Hematopoietic multipotent progenitor cell (in vitro differentiated cells): ENCODE results near the gene EXPH5. TPM values are rescaled to one million over a fixed set of nuclear protein-coding genes. Genes with fewer than 3 reads are reported as not detected.
"Not testable (repeated sequence)": the region's sequence is repeated elsewhere in the genome, so short reads cannot be mapped to it uniquely, and the experiment has no call there.

Experiments used
- DNase-seq, 3 donors: peaks; one replicate each; pipeline ENCODE4 v3.0.0-alpha.2; 2011 to 2015; ENCODE audit warnings: low read depth in 2 of 3, low spot score in 2 of 3
- total RNA-seq: library from RNA; depleted of rRNA; stranded (reverse); fragments of >200 nt; gene quantifications from one replicate; pipeline ENCODE4 v1.2.3, GENCODE V29; 2012

EXPH5 gene
- total RNA-seq, 1 donor = 1.6 TPM

DNA sequence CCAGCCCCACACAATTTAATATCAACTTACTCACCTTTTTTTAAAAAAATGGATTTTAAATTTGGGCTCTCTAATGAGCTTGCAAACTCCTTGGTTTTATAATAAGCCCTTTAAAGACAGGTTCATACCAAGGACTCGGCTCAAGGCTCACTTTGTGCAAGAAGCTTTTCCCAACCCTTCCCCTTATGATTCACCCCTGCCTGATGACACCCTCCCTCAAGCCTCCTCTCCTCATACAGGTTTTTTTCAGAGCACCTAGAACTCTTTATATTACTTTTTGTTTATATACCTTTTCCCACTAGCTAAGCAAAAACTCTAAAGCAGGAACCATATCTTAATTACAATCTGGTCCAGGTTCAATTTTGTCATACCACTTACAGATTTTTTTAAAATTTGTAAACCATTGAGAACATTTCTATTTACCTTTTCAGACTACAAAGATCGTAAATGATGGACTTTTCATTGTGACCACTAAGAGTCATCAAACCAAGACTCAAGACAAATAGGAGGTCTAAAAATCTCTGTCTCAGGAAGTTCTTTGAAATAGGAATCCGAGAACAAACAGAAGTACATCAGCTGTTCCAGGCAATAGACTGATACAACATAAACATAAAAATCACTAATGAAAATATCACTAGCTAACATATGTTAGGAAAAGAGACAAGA is 13.1 kb upstream of the EXPH5 start:
- no peak for DNase-seq

DNA sequence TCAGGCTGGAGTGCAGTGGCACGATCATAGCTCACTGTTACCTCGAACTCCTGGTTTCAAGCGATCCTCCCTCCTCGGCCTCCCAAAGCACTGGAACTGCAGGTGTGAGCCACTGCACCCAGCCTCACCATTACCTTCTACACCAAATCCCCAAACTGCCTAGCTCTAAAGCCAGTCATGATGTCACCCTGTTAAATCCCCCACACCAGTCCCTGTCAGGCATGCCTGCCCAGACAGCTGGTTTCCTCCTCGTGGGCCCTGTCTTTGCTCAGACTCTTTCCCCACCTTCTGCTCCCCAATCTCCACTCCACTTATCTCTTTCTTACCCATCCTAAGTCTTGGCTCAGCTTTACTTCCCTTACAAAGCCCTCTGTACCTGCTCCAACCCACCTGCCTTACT is 12.5 kb upstream of the EXPH5 start:
- DNase-seq = no peak

DNA sequence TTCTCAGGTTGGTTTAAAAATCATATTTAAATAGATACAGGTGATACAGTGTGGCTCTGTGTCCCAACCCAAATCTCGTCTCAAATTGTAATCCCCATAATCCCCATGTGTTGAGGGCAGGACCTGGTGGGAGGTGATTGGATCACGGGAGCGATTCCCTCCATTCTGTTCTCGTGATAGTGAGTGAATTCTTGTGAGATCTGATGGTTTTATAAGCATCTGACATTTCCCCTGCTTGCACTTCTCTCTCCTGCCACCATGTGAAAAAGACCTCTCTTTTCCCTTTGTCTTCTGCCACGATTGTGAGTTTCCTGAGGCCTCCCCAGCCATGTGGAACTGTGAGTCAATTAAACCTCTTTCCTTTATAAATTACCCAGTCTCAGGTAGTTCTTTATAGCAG is 9.2 kb upstream of the EXPH5 start:
- DNase-seq = not testable (repeated sequence)

DNA sequence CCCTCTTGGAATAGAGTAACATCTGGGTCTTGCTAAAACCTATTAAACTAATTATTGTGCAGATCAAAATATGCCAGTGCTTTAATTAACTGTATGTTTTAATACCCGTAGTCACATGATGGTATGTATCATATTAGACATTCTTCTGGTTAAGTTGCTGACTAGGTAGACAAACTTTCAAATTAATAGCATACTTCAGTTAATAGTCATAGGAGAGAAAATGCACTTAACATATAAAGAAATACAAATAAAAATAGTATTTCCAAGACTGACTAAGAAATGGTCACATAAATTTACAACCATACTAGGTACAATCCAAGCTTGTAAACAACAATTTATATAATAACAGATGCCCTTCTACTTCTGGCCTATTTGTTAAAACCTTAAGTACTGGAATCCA is 7.6 kb upstream of the EXPH5 start:
- no peak for DNase-seq

DNA sequence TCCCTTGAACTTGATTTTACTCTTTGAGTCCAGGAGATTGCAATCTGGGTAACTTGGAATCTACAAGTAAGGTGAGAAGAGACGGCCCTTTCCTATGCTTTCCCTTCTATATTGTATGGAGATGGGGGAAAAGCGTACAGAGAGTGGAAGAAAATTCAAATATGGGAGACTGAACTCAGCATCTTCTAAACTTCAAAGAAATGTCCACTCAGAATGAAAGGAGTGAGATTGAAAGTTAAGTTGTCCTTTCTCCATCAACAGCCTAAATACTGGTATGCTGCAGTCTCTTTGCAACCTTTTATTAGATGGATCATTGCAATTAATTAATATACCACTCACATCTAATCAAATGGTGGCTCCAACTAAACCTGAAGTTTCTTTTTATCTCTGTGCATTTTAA is 6.4 kb upstream of the EXPH5 start:
- DNase-seq = no peak

DNA sequence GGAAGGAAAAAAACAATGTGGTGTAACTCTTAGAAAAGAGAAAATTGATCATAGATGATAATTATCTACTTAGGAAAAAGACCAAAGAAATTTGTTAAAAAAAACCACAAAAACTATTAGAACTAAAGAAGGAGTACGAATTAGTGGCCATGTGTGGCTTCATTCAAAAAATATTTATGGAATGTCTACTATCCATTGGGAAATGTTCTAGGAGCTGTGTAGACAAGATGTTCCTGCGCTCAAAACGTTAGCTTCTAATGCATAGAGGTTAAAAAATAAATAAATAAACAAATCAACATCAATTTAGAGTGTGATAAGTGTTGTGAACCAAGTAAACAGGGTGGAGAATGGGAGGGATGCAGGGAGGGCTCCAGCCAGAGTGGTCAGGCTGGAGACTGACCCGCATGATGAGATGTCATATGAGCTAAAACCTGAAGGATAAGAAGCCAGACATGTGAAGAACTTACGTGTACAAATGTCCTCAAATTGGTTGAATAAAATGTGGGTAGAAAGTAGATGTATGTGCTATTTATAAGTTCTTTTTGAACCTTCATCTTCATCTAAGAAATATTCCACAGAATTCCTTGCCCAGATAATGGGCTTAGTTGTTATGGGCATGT is 4.3 kb upstream of the EXPH5 start:
- no peak for DNase-seq

DNA sequence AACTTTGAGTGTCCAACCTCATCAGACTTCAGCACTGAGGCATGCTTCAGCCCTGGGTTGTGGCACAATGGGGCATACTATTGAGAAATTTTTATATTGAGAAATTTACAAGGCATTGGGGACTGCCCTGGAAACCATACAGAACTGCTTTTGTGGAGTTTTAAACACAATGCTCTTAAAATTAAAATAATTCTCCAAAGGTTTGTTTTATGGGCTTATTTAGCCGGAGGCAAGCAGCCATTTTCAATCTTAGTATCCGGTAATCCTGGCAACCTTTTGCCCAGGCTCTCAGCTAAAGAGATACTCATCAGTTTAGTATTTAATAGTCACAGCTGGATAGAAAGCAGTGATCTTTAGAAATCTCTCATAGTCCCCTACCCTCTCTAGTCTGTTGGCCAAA is 3.1 kb upstream of the EXPH5 start:
- DNase-seq = no peak

DNA sequence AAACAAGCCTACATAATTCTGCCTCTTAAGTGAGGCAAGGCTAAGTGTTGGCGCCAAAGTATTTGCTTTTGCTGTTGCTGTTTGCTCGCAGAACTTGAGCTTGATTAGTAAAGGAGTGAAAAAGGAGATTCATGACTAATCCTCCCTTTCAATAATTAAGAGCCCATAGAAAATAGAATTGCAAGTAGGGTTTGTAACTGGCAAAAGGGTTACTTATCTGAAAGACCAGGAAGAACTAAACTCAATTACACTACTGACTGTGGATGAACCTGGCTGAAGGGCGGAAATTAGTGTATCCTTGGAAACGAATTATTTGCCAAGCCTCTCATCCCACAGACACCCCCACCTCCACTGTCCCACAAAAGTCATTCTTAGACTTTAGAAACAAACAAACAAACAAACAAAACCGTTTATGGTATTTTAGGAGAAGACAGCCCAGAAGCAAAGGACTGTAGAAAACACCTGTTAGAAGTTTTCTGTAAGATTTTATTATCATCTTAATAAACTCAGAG is 411 bp upstream of the EXPH5 start:
- DNase-seq = no peak

DNA sequence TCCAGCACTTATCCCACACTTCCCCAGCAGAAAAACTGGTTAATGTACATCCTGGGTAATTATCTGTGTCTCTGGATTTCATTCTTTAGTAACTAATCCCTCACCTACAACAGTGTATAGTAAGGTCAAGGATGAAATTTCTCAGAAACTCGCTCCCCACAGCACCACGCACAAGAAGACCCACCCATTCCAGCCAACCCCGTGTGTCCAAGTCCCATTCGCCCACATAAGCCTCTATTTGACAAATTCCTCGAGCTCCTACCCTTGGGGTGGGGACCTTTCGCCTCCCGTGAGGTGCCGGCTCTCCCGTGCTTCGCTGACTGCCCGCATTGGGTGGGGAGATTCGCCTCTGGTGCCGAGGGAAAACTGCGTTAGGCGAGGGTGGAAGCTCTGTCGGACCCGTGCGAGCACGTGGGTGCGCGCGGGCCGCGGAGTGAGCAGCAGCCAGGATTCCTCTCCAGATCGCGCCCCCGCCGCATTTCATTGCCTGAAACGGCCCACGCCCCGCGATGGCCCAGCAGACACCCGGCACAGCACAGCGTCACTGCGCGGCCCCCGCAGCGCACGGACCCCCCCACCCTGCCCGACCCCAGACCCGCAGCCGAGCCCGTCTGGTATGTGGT is 866 bp downstream of the EXPH5 start:
- DNase-seq = peak; percentile 10 to 35 (median 21)

DNA sequence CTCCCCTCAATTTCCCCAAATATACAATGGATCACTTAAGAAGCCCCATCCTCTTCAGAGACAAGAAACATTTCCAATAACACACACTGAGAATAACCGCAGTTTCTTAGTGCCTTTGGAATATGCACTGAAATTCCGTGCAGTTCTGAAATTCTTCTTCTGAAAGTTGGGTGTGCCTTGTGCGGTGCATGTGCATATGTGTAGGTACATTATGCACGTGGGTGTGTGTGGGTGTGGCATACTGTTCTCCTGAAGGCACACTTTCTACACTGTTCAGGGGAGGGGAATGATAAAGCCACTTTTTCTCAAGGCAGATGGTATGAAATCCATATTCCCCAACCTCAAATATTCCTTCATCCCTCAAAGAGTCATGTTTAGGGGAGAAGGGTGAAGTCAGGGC is 1.7 kb downstream of the EXPH5 start:
- DNase-seq = no peak

DNA sequence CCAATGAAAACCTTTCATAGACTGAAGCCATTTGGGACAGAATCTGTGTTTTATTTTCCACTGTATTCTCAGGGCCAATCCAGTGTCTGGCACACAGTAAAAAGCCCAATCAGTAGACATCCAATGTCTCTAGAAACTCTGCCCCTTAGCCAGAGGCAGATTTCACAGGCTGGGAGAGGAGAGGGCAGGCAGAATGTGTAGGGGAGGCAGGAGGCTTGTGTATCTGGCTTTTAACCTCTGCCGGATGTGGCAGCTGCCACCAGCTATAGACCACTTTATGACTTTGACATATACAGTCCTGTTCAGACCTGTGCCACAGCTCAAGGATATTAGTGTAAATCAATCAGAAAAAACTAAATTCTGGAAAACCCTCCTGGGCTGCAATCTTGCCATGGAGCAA is 4.4 kb downstream of the EXPH5 start:
- DNase-seq = no peak

DNA sequence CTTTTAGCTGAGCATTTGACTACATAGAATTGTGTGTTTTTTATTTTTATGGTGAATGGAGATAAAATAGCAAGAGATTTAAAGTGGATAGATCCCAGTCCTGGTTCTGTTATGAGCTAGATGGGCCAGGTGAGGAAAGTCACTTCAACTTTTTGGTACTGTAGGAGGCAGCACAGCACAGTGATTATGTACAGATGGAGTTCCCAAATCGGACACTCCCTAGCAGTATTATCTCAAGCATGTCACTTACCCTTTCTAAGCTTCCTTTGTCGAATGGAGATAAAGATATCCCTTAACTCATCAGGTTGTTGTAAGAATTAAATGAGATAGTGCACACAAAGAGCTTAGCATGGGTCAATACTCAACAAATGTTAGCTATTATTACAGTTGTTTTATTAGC is 5.3 kb downstream of the EXPH5 start:
- DNase-seq = no peak

DNA sequence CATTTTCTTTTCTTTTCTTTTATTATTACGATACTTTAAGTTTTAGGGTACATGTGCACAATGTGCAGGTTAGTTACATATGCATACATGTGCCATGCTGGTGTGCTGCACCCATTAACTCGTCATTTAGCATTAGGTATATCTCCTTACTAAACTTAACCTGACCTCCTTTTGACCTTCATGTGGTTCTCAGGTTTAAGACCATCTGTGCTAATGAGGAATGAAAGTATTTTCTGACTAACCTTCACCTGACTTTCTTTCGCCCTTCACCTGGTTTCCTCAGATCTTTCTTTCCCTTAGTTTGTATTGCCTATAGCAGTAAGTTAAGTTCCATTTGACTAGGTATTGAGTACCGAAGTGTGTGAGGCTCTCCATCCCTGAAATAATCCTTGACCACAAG is 6.5 kb downstream of the EXPH5 start:
- no peak for DNase-seq

DNA sequence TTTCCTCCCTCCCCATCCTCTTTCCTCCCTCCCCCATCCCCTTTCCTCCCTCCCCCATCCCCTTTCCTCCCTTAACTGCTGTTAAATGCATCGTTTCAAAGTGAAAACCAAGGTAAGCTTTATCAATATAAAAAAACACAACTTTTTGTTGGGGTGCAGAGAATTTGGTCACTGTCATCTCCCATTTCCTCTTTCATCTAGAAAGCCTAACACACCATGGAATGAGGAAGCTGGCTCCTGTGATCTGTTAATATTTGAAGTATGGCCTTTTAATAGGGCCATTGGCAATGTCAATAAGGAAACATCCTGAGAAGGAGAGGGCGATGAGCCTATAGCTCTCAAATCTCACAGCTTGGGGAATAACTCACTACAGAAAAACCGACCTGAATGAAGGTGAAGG is 7.0 kb downstream of the EXPH5 start:
- DNase-seq = no peak

DNA sequence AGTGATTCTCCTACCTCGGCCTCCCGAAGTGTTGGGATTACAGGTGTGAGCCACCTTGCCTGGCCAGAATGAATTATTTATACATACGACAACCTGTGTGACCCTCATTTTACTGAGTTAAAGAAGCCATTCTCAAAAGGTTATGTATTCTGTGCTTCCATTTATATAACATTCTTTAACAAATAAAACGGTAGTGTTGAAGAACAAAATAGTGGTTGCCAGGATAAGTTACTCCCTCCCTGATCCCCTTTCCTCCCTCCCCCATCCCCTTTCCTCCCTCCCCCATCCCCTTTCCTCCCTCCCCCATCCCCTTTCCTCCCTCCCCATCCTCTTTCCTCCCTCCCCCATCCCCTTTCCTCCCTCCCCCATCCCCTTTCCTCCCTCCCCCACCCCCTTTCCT is 7.4 kb downstream of the EXPH5 start:
- DNase-seq = not testable (repeated sequence)

DNA sequence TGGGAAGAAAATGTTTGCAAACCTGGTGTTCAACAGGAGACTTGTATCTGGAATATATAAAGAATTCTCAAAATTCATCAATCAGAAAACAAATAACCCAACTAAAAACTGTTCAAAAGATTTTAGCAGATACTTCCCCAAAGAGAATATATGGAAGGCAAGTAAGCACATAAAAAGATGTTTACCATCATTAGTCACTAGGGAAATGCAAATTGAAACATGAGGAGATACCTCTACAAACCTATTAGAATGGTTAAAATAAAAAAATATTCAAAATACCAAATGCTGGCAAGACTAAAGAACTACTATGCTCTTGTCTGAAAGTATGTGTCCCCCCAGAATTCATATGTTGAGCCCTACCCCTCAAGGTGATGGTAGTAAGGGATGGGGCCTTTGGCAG is 8.6 kb downstream of the EXPH5 start:
- no peak for DNase-seq

DNA sequence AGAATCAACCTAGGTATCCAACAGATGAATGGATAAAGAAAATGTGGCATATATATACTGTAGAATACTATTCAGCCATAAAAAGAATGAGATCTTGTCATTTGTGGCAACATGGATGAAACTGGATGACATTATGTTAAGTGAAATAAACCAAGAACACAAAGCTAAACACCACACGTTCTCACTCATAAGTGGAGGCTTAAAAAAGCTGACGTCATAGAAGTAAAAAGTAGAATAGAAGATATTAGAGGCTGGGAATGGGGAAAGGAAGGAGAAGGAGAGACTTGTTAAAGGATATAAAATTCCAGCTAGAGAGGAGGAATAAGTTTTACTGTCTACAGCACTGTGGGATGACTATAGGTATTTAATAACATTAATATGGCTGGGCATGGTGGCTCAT is 12.9 kb downstream of the EXPH5 start:
- no peak for DNase-seq

DNA sequence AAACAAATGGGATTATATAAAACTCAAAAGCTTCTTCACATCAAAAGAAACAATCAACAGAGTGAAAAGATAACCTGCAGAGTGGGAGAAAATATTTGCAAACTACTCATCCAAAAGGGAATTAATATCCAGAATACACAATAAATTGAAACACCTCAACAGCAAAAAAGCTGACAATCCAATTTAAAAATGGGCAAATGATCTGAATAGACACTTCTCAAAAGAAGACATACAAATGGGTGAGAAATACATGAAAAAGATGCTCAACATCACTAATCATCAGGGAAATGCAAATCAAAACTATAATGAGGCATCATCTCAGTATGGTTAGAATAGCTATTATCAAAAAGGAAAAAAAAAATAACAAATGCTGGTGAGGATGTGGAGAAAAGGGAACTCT is 13.5 kb downstream of the EXPH5 start:
- DNase-seq = no peak

DNA sequence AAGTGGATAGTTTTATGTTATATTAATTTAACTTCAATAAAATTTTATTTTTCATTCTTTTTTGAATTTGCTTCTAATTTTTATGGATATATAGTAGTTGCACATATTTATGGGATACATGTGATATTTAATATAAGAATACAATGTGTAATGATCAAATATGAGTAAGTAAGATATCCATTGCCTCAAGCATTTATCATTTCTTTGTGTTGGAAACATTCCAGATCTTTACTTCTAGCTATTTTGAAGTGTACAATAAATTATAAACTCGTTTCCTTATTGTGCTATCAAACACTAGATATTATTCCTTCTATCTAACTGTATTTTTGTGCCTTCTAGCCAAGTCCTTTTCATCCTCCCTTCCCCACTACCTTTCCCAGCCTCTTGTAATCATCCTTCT is 17.0 kb downstream of the EXPH5 start:
- DNase-seq = no peak

DNA sequence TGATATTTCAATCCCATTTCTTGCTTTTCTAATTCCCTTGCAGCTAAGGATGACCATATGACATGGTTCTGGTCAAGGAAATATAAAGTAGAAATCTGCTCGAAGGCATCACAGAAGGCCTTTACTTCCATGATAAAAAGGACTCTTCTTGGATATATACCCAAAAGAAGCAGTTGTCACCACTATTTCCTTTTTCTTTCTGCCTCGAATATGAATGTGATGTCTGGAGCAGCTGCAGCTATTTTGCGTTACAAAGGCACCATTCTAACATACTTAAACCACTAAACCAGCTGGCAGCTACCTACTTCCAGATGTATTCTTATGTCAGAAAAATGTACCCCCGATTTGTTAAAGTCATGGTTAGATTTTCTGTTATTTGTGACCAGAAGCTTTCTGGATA is 18.9 kb downstream of the EXPH5 start:
- no peak for DNase-seq

DNA sequence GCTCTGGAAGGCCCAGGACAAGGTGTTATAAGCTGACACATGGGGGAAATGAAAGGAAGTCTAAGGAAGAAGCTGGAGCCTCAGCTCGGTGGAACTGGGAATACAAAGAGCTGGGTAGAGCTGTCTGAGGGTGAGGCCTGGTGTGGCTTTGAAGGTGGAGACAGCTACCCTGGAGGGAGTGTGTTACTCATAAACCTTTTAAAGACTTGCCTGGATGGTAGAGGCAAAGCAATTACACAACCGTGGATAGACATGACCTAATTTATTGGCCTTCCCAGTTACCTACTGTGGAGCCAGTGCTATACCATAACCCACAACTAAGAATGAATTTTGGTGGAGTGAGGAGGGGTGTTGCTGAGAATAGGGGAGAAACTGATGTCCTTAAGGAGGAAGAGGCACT is 22.6 kb downstream of the EXPH5 start:
- DNase-seq = no peak

DNA sequence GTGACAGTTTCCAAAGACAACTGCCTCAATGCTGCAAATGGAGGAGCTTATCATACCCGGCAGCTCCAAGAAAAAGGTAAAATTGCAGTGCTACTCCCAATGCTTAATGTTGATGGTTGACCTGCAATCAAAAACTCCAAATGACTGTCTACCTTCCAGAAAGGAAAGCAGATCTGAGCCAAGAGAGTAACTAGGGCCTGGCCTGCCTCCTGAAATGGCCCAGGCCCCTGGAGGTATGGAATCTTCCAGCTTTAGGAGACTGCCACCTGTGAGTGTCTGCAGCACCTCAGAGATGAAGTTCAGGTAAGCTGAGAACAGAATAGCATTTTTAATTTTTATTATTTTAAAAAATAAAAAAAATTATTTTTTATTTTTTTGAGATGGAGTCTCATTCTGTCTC is 23.7 kb downstream of the EXPH5 start:
- DNase-seq = no peak
